OCI-LY1 (cell line): ENCODE measurements around the gene POLR2B.

ENCODE experiments used
- EZH2 ChIP-seq: fragments of 200-600 bp; sonication (generic), shearing (Covaris generic); IDR thresholded peaks from 2 replicates; pipeline ENCODE4 v1.8.0; 2017; ENCODE audit warnings: borderline replicate concordance, mixed run types, mild to moderate bottlenecking, antibody characterized with exemption, low read length, moderate library complexity, mixed read lengths
- TF ChIP-seq, protein P1 (sequence below): fragments of 200-600 bp; sonication (generic), shearing (Covaris generic); IDR thresholded peaks from 2 replicates; pipeline ENCODE4 v1.5.1; 2017; ENCODE audit warnings: mild to moderate bottlenecking, antibody characterized with exemption, low read length, moderate library complexity, mixed read lengths

- TF ChIP-seq, protein P1, sequence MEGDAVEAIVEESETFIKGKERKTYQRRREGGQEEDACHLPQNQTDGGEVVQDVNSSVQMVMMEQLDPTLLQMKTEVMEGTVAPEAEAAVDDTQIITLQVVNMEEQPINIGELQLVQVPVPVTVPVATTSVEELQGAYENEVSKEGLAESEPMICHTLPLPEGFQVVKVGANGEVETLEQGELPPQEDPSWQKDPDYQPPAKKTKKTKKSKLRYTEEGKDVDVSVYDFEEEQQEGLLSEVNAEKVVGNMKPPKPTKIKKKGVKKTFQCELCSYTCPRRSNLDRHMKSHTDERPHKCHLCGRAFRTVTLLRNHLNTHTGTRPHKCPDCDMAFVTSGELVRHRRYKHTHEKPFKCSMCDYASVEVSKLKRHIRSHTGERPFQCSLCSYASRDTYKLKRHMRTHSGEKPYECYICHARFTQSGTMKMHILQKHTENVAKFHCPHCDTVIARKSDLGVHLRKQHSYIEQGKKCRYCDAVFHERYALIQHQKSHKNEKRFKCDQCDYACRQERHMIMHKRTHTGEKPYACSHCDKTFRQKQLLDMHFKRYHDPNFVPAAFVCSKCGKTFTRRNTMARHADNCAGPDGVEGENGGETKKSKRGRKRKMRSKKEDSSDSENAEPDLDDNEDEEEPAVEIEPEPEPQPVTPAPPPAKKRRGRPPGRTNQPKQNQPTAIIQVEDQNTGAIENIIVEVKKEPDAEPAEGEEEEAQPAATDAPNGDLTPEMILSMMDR, result no peak
- TF ChIP-seq EZH2, result no peak
Measured at GRCh38 chr4:56978750-56979303, at the start of gene POLR2B.
